PC-9 (cell line): ENCODE measurements around the gene CDKN2B. TPM values are rescaled to one million over a fixed set of nuclear protein-coding genes. Genes with fewer than 3 reads are reported as not detected.
A peak's percentile ranks its signal among the peaks of the same experiment; 100 is the strongest.

Experiments used
- BruUV-seq: library from RNA; stranded (reverse); fragments of 400-500 nt; replicated peaks from 2 replicates; lab custom pipeline; 2021; lab: Mats Ljungman, UMichigan
- CTCF ChIA-PET: fragments of 300-600 bp; sonication (Branson Sonifier 250); formaldehyde crosslinking; loops from one replicate; lab custom pipeline; 2022; ENCODE audit warnings: antibody characterized with exemption; lab: Charles Lee
- POLR2A ChIA-PET: fragments of 300-600 bp; sonication (Branson Sonifier 250); formaldehyde crosslinking; loops from one replicate; lab custom pipeline; 2022; ENCODE audit warnings: antibody characterized with exemption; ENCODE audit not compliant: unreplicated experiment; lab: Charles Lee
- DNase-seq, 2 experiments: peaks; one replicate each; pipeline versions ENCODE4 v3.0.0 to v3.0.0-alpha.2; 2015 to 2022; ENCODE audit warnings: mixed read lengths in 1 of 2
- H2AFZ ChIP-seq: fragments of 200-600 bp; sonication (generic); 2 replicates; pipeline ENCODE4 v1.8.1; 2017; ENCODE audit warnings: antibody characterized with exemption
- H3F3A ChIP-seq: fragments of 200-600 bp; sonication (generic); 2 replicates; pipeline ENCODE4 v1.8.1; 2017; ENCODE audit warnings: antibody characterized with exemption, mild to moderate bottlenecking, low read depth; ENCODE audit not compliant: insufficient read depth
- H3K27ac ChIP-seq: fragments of 200-600 bp; sonication (generic); 2 replicates; pipeline ENCODE4 v1.6.1; 2016; ENCODE audit warnings: mixed run types
- H3K27me3 ChIP-seq: fragments of 200-600 bp; sonication (generic); 2 replicates; pipeline ENCODE4 v1.6.1; 2016; ENCODE audit warnings: low read depth, mixed run types; ENCODE audit not compliant: insufficient read depth
- H3K36me3 ChIP-seq: fragments of 200-600 bp; sonication (generic); 2 replicates; pipeline ENCODE4 v1.6.1; 2016; ENCODE audit warnings: low read depth, mixed run types
- H3K4me1 ChIP-seq: fragments of 200-600 bp; sonication (generic); replicated peaks from 2 replicates; pipeline ENCODE4 v1.6.1; 2016; ENCODE audit warnings: mixed run types; ENCODE audit not compliant: insufficient read depth
- H3K4me2 ChIP-seq: fragments of 200-600 bp; sonication (generic); 2 replicates; pipeline ENCODE4 v1.6.1; 2017; ENCODE audit warnings: mixed run types
- H3K4me3 ChIP-seq: fragments of 200-600 bp; sonication (generic); 2 replicates; pipeline ENCODE4 v1.6.1; 2016; ENCODE audit warnings: mixed run types
- H3K79me2 ChIP-seq: fragments of 200-600 bp; sonication (generic); 2 replicates; pipeline ENCODE4 v1.6.1; 2017; ENCODE audit warnings: low read depth, mixed run types
- H3K9me2 ChIP-seq: fragments of 200-600 bp; sonication (generic); 2 replicates; pipeline ENCODE4 v1.8.1; 2017; ENCODE audit warnings: mild to moderate bottlenecking; ENCODE audit not compliant: insufficient read depth
- H3K9me3 ChIP-seq: fragments of 200-600 bp; sonication (generic); 2 replicates; pipeline ENCODE4 v1.8.1; 2016; ENCODE audit warnings: low read depth; ENCODE audit not compliant: insufficient read depth
- H4K20me1 ChIP-seq: fragments of 200-600 bp; sonication (generic); 2 replicates; pipeline ENCODE4 v1.8.1; 2017; ENCODE audit not compliant: insufficient read depth
- EZH2 ChIP-seq: fragments of 200-600 bp; sonication (generic); IDR thresholded peaks from 2 replicates; pipeline ENCODE4 v1.8.0; 2017; ENCODE audit warnings: antibody characterized with exemption, low read depth
- intact Hi-C: fragments of 100-400 bp; cut with micrococcal nuclease; formaldehyde crosslinking; loops from one replicate; pipeline ENCODE4 v1.10.0; 2022; ENCODE audit not compliant: unreplicated experiment
- total RNA-seq: library from RNA; stranded (reverse); gene quantifications from 2 replicates; pipeline ENCODE4 v1.2.3, GENCODE V29; 2021
- TF ChIP-seq, protein P1 (sequence below): fragments of 200-600 bp; sonication (generic); conservative IDR thresholded peaks from 2 replicates; pipeline ENCODE4 v1.6.1; 2017; ENCODE audit warnings: mixed run types, antibody characterized with exemption, mild to moderate bottlenecking, moderate library complexity

The CDKN2B gene
- total RNA-seq, 1 experiment from 2014 or later = 33.8 TPM

DNA sequence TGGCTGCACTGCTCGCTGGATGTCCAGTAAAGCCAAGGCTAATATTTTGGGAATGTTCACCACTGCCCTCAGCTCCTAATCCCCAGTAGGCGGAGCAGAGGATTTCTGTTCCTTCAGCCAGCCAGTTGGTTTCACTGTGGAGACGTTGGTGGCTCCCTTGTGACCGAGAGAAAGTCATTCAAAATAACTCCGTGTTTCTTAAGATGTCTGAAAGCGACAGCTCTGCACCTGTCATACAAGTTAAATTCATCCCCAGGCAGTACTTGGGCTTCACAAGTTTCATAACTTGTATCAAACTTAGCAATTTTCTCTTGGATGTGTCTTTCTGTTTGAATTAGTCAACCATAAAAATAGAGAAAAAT lies 382 bp upstream of the CDKN2B start:
- H3K9me3 ChIP-seq = no peaks in the 10 kb centered on the region
- CTCF ChIA-PET = interaction anchor here (0.7 to 1.8 kb wide), 4 partner anchors 28 to 235 kb away, joined by 3 to 5 read pairs (median 4); no protein-coding TSS in a partner anchor
- peak overlapping the region; percentile 71 for H2AFZ ChIP-seq

DNA sequence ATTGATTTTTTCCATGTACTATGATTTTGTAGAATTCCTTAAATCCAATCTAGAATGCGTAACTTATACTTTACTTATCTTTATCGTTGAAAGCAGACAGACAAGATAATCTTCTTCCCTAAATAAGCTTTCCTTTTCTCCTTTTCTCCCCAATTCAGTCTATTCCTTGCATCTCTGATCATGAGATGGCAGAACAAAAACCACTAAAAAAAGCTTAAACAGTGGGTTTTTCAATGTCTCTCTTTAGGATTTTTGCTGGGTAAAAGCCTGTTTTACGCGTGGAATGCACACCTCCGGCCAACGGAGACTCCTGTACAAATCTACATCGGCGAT lies 755 bp downstream of the CDKN2B start:
- peak overlapping the region; percentile 68; the same call in 1 of the 2 replicates for H2AFZ ChIP-seq

More for the DNA sequence above, 382 bp upstream of the CDKN2B start:
- Histone ChIP-seq H3K79me2 (peaks cover 60% of the 10 kb centered on the region), H4K20me1 (peaks cover 11% of the 10 kb centered on the region), H3F3A (peaks cover 16% of the 10 kb centered on the region), H3K4me1 (peaks cover 23% of the 10 kb centered on the region), H3K36me3 (peaks cover 24% of the 10 kb centered on the region), H3K9me2 (no peaks in the 10 kb centered on the region), H3K4me3 (peak overlapping the region; percentile 100), H3K4me2 (peak overlapping the region; percentile 92), H3K27me3 (no peaks in the 10 kb centered on the region), H3K27ac (peak overlapping the region; percentile 92)
- DNase-seq = no peak
- TSS peak; percentile 35 for BruUV-seq
- intact Hi-C loops = loop anchor here (1.0 to 5.0 kb wide), 7 partner anchors 29 to 235 kb away; no protein-coding TSS in a partner anchor
- POLR2A ChIA-PET = interaction anchor here (0.6 to 0.7 kb wide), 5 partner anchors 32 to 494 kb away, joined by 3 to 9 read pairs (median 4); no protein-coding TSS in a partner anchor
- TF ChIP-seq, protein P1, sequence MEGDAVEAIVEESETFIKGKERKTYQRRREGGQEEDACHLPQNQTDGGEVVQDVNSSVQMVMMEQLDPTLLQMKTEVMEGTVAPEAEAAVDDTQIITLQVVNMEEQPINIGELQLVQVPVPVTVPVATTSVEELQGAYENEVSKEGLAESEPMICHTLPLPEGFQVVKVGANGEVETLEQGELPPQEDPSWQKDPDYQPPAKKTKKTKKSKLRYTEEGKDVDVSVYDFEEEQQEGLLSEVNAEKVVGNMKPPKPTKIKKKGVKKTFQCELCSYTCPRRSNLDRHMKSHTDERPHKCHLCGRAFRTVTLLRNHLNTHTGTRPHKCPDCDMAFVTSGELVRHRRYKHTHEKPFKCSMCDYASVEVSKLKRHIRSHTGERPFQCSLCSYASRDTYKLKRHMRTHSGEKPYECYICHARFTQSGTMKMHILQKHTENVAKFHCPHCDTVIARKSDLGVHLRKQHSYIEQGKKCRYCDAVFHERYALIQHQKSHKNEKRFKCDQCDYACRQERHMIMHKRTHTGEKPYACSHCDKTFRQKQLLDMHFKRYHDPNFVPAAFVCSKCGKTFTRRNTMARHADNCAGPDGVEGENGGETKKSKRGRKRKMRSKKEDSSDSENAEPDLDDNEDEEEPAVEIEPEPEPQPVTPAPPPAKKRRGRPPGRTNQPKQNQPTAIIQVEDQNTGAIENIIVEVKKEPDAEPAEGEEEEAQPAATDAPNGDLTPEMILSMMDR = no peak
- TF ChIP-seq EZH2 = no peak

DNA sequence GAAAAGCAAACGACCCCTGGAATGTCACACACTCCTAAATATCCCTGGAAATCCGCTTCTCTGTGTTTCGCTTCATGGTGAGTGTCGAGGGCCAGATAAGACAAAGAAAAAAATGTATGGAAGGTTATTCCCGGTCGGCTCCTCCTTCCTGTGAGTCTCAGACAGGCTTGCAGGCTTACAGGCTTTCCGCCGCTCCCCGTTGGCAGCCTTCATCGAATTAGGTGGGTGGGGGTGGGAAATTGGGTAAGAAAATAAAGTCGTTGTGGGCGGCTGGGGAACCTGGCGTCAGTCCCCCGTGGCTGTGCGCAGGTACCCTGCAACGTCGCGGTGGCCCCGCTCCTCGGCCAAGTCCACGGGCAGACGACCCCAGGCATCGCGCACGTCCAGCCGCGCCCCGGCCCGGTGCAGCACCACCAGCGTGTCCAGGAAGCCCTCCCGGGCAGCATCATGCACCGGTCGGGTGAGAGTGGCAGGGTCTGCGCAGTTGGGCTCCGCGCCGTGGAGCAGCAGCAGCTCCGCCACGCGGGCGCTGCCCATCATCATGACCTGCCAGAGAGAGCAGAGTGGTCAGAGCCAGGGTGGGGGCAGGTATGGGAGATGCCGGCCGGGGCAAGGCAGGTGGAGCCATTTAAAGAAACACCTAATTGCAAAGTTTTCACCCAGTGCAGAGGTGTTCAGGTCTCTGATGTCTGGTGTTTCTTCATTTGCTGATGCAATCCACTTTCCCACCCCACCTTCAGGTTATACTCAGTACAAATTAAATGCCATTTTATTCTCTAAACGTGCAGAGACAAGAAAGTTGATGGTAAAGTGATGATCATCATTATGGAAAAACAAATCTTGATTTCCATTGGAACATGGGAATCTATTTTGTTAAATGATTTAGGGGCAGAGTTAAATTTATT lies 3.2 kb downstream of the CDKN2B start:
- BruUV-seq = no TSS peak
- ChIA-PET POLR2A (interaction anchor here (0.5 kb wide), 1 partner anchor 238 kb away, joined by 3 read pairs; no protein-coding TSS in a partner anchor), CTCF (no interaction called here)
- no peak overlapping the region for H3K27ac ChIP-seq
- H3K27me3 ChIP-seq = no peaks in the 10 kb centered on the region
- intact Hi-C loops = loop anchor here (5.0 kb wide), 1 partner anchor 206 kb away; no protein-coding TSS in a partner anchor
- H2AFZ ChIP-seq = no peak overlapping the region
- peaks cover 32% of the 10 kb centered on the region for H3K36me3 ChIP-seq
- peaks cover 16% of the 10 kb centered on the region for H4K20me1 ChIP-seq
- no peak for TF ChIP-seq EZH2
- TF ChIP-seq, protein P1 = no peak
- peaks cover 32% of the 10 kb centered on the region for H3F3A ChIP-seq
- H3K9me2 ChIP-seq = no peaks in the 10 kb centered on the region
- peak overlapping the region; percentile 100 for H3K4me3 ChIP-seq
- H3K79me2 ChIP-seq = peaks cover 91% of the 10 kb centered on the region
- H3K4me2 ChIP-seq = peak overlapping the region; percentile 92
- peaks cover 43% of the 10 kb centered on the region for H3K4me1 ChIP-seq
- DNase-seq = no peak
- H3K9me3 ChIP-seq = no peaks in the 10 kb centered on the region

More for the DNA sequence above, 755 bp downstream of the CDKN2B start:
- intact Hi-C loops = loop anchor here (1.0 to 5.0 kb wide), 5 partner anchors 30 to 204 kb away; no protein-coding TSS in a partner anchor
- TF ChIP-seq, protein P1 = no peak
- TF ChIP-seq EZH2 = no peak
- ChIA-PET CTCF (interaction anchor here (0.6 to 1.8 kb wide), 7 partner anchors 10 to 773 kb away, joined by 3 to 8 read pairs (median 3); partner anchors contain the start of genes CDKN2A and CDKN2B-AS1), POLR2A (interaction anchor here (0.6 to 0.7 kb wide), 3 partner anchors 14 to 172 kb away, joined by 4 to 6 read pairs (median 4); partner anchors contain the start of genes CDKN2A and CDKN2B-AS1)
- no peaks in the 10 kb centered on the region for H3K9me2 ChIP-seq
- no peaks in the 10 kb centered on the region for H3K9me3 ChIP-seq
- peaks cover 33% of the 10 kb centered on the region for H3K36me3 ChIP-seq
- peak overlapping the region; percentile 92 for H3K4me2 ChIP-seq
- no TSS peak for BruUV-seq
- H3K4me3 ChIP-seq = peak overlapping the region; percentile 100
- peaks cover 35% of the 10 kb centered on the region for H3K4me1 ChIP-seq
- no peaks in the 10 kb centered on the region for H3K27me3 ChIP-seq
- peak overlapping the region; percentile 92 for H3K27ac ChIP-seq
- H3F3A ChIP-seq = peaks cover 24% of the 10 kb centered on the region
- peaks cover 11% of the 10 kb centered on the region for H4K20me1 ChIP-seq
- DNase-seq = no peak
- peaks cover 72% of the 10 kb centered on the region for H3K79me2 ChIP-seq
